GM10266 (cell line): ENCODE data around the gene BCKDHA.
"Not testable (repeated sequence)": the region's sequence is repeated elsewhere in the genome, so short reads cannot be mapped to it uniquely, and the experiment has no call there.

ENCODE experiments used
- DNase-seq: peaks from one replicate; pipeline ENCODE4 v3.0.0; 2012; ENCODE audit errors: extremely low spot score
- CTCF ChIP-seq: IDR thresholded peaks from 2 replicates; pipeline ENCODE4 v1.5.1; 2012; ENCODE audit warnings: mild to moderate bottlenecking, low read depth; ENCODE audit not compliant: control insufficient read depth, insufficient read depth; ENCODE audit errors: missing control alignments

BCKDHA gene

GRCh38 chr19:41371541-41371940, 26.1 kb upstream of the BCKDHA start:
- no peak for DNase-seq
- TF ChIP-seq CTCF, result no peak

- no peak for TF ChIP-seq CTCF
- no peak for DNase-seq
Observed at GRCh38 chr19:41372501-41372900, 25.1 kb upstream of the BCKDHA start.

- DNase-seq, result no peak
- TF ChIP-seq CTCF, result no peak
Observed at GRCh38 chr19:41373993-41374392, 23.6 kb upstream of the BCKDHA start.

- DNase-seq, result no peak
- no peak for TF ChIP-seq CTCF
Observed at GRCh38 chr19:41376241-41376997, 21.2 kb upstream of the BCKDHA start, which contains the start of gene TMEM91. Gene TMEM91 (plus strand): TSS chr19:41376533. CDS start chr19:41378310, 1,777 bp downstream.

- TF ChIP-seq CTCF, result no peak
- no peak for DNase-seq
Observed at GRCh38 chr19:41376998-41377365, 20.6 kb upstream of the BCKDHA start.

GRCh38 chr19:41377977-41378709, 19.5 kb upstream of the BCKDHA start:
- DNase-seq, result peak; percentile 69
- TF ChIP-seq CTCF, result peak; percentile 44

GRCh38 chr19:41381536-41381935, 16.1 kb upstream of the BCKDHA start:
- DNase-seq, result not testable (repeated sequence)

GRCh38 chr19:41384351-41384750, 13.3 kb upstream of the BCKDHA start:
- no peak for TF ChIP-seq CTCF
- no peak for DNase-seq
